Caco-2 (cell line): ENCODE results near the gene PARVB. TPM values are rescaled to one million over a fixed set of nuclear protein-coding genes. Genes with fewer than 3 reads are reported as not detected.

Source experiments
- BruUV-seq: library from RNA; stranded (reverse); fragments of 400-500 nt; replicated peaks from 2 replicates; lab custom pipeline; 2021; lab: Mats Ljungman, UMichigan
- CTCF ChIA-PET: fragments of 300-600 bp; sonication (Branson Sonifier 250); formaldehyde crosslinking; loops from one replicate; lab custom pipeline; 2022; ENCODE audit warnings: antibody characterized with exemption; lab: Charles Lee
- POLR2A ChIA-PET: fragments of 300-600 bp; sonication (Branson Sonifier 250); formaldehyde crosslinking; loops from one replicate; lab custom pipeline; 2022; ENCODE audit warnings: antibody characterized with exemption; lab: Charles Lee
- DNase-seq, 2 experiments: peaks; one replicate each; pipeline versions ENCODE4 v3.0.0 to v3.0.0-alpha.2; 2020 to 2022
- H3K27me3 ChIP-seq: replicated peaks from 2 replicates; pipeline ENCODE4 v1.6.0; 2011; ENCODE audit warnings: low read length; ENCODE audit not compliant: control insufficient read depth, insufficient read depth
- H3K36me3 ChIP-seq: 2 replicates; pipeline ENCODE4 v1.5.1; 2011; ENCODE audit warnings: low read length; ENCODE audit not compliant: control insufficient read depth, insufficient read depth
- H3K4me1 ChIP-seq: fragments of 250-450 bp; sonication (Bioruptor Pico); 2 replicates; pipeline ENCODE4 v1.5.1; 2020; ENCODE audit warnings: mild to moderate bottlenecking
- H3K4me3 ChIP-seq: 2 replicates; pipeline ENCODE4 v1.5.1; 2011; ENCODE audit warnings: low read depth, mild to moderate bottlenecking, control low read depth, low read length
- H3K9me3 ChIP-seq: fragments of 250-450 bp; sonication (Bioruptor Pico); 2 replicates; pipeline ENCODE4 v1.5.1; 2020; ENCODE audit warnings: mild to moderate bottlenecking, moderate library complexity
- H3K27ac Mint-ChIP-seq: one replicate; pipeline ENCODE4 v1.8.0; 2022; ENCODE audit warnings: mixed read lengths; ENCODE audit not compliant: unreplicated experiment
- H3K27me3 Mint-ChIP-seq: one replicate; pipeline ENCODE4 v1.8.0; 2022; ENCODE audit warnings: mixed read lengths; ENCODE audit not compliant: insufficient read depth, unreplicated experiment
- H3K36me3 Mint-ChIP-seq: one replicate; pipeline ENCODE4 v1.8.0; 2022; ENCODE audit warnings: mild to moderate bottlenecking, mixed read lengths; ENCODE audit not compliant: insufficient read depth, unreplicated experiment
- H3K4me1 Mint-ChIP-seq: one replicate; pipeline ENCODE4 v1.8.0; 2022; ENCODE audit warnings: low read depth, mixed read lengths; ENCODE audit not compliant: unreplicated experiment
- H3K4me3 Mint-ChIP-seq: one replicate; pipeline ENCODE4 v1.8.0; 2022; ENCODE audit warnings: mild to moderate bottlenecking, moderate library complexity, mixed read lengths; ENCODE audit not compliant: unreplicated experiment
- H3K9me3 Mint-ChIP-seq: one replicate; pipeline ENCODE4 v1.8.0; 2022; ENCODE audit warnings: mixed read lengths; ENCODE audit not compliant: unreplicated experiment
- CTCF ChIP-seq, 2 experiments: fragments of 200-600 bp in 1 of 2; IDR thresholded peaks; 1 replicate in 1 of 2; 2 replicates in 1 of 2; pipeline versions ENCODE4 v1.5.1 to v1.8.0; 2011 to 2022; ENCODE audit warnings: antibody characterized with exemption in 1 of 2, control low read depth in 1 of 2, inconsistent platforms in 1 of 2, low read depth in 1 of 2, low read length in 1 of 2, mild to moderate bottlenecking in 1 of 2, moderate library complexity in 1 of 2; ENCODE audit not compliant: insufficient read depth in 1 of 2, severe bottlenecking in 1 of 2, unreplicated experiment in 1 of 2
- intact Hi-C: fragments of 100-400 bp; cut with micrococcal nuclease; formaldehyde crosslinking; loops from one replicate; pipeline ENCODE4 v1.10.0; 2022; ENCODE audit not compliant: unreplicated experiment
- total RNA-seq: library from RNA; stranded (reverse); gene quantifications from 2 replicates; pipeline ENCODE4 v1.2.3, GENCODE V29; 2022

PARVB gene
- total RNA-seq, 1 experiment from 2014 or later = 28.8 TPM

GRCh38 chr22:44166498-44167276, 142.6 kb downstream of the PARVB start:
- H3K36me3 ChIP-seq = no peaks in the 10 kb centered on the region
- no peaks in the 10 kb centered on the region for H3K27me3 Mint-ChIP-seq
- no peaks in the 10 kb centered on the region for H3K9me3 ChIP-seq
- H3K4me1 ChIP-seq = no peaks in the 10 kb centered on the region
- ChIA-PET CTCF (no interaction called here), POLR2A (interaction anchor here (0.7 kb wide), 1 partner anchor 25 kb away, joined by 8 read pairs; no protein-coding TSS in a partner anchor)
- H3K4me1 Mint-ChIP-seq = no peaks in the 10 kb centered on the region
- H3K27me3 ChIP-seq = no peaks in the 10 kb centered on the region
- H3K9me3 Mint-ChIP-seq = no peaks in the 10 kb centered on the region
- no peak overlapping the region for H3K27ac Mint-ChIP-seq
- no peak overlapping the region for H3K4me3 Mint-ChIP-seq
- intact Hi-C loops = no loop called here
- no peaks in the 10 kb centered on the region for H3K36me3 Mint-ChIP-seq
- no peak overlapping the region for H3K4me3 ChIP-seq
- no peak for TF ChIP-seq CTCF (IDR thresholded peaks at IDR 0.05; ENCODE audit: insufficient read depth in 1 of 2, low read depth in 1 of 2, low read length in 1 of 2, severe bottlenecking in 1 of 2, unreplicated experiment in 1 of 2)
- no peak for DNase-seq
- BruUV-seq = no TSS peak

DNA sequence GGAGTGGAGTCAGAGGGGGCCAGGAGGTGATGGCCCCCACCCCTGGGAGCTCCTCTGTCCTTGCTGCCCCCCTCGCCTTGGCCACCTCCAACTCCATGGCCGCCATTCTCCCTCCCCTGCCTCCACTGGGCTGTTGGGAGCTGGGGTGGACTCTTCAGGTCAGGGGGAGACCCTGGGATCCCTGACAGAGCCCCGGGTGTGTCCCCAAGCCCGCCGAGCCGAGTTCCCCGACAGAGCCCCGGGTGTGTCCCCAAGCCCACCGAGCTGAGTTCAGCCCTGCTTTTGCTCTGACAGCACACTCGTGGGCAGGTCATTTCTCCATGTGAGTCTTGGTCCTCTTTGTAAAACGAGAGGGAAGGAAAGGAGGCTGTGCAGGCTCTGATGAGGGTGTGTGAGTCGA, 143.4 kb downstream of the PARVB start:
- Mint-ChIP-seq H3K36me3 (no peaks in the 10 kb centered on the region), H3K9me3 (no peaks in the 10 kb centered on the region), H3K27me3 (no peaks in the 10 kb centered on the region), H3K4me1 (no peaks in the 10 kb centered on the region), H3K4me3 (no peak overlapping the region), H3K27ac (no peak overlapping the region)
- no peak for TF ChIP-seq CTCF (IDR thresholded peaks at IDR 0.05; ENCODE audit: insufficient read depth in 1 of 2, low read depth in 1 of 2, low read length in 1 of 2, severe bottlenecking in 1 of 2, unreplicated experiment in 1 of 2)
- DNase-seq = no peak
- no peaks in the 10 kb centered on the region for H3K36me3 ChIP-seq
- no TSS peak for BruUV-seq
- H3K4me3 ChIP-seq = no peak overlapping the region
- POLR2A ChIA-PET = no interaction called here
- intact Hi-C loops = no loop called here
- CTCF ChIA-PET = no interaction called here
- no peaks in the 10 kb centered on the region for H3K9me3 ChIP-seq
- H3K27me3 ChIP-seq = no peaks in the 10 kb centered on the region
- no peaks in the 10 kb centered on the region for H3K4me1 ChIP-seq

- H3K27ac Mint-ChIP-seq = no peak overlapping the region
- Histone ChIP-seq H3K27me3 (no peaks in the 10 kb centered on the region), H3K36me3 (no peaks in the 10 kb centered on the region), H3K9me3 (no peaks in the 10 kb centered on the region), H3K4me3 (no peak overlapping the region), H3K4me1 (no peaks in the 10 kb centered on the region)
- CTCF ChIA-PET = no interaction called here
- intact Hi-C loops = no loop called here
- BruUV-seq = no TSS peak
- TF ChIP-seq CTCF (IDR thresholded peaks at IDR 0.05; ENCODE audit: insufficient read depth in 1 of 2, low read depth in 1 of 2, low read length in 1 of 2, severe bottlenecking in 1 of 2, unreplicated experiment in 1 of 2) = no peak
- no peak for DNase-seq
- no peaks in the 10 kb centered on the region for H3K36me3 Mint-ChIP-seq
- H3K4me3 Mint-ChIP-seq = no peak overlapping the region
- POLR2A ChIA-PET = no interaction called here
- no peaks in the 10 kb centered on the region for H3K27me3 Mint-ChIP-seq
- no peaks in the 10 kb centered on the region for H3K9me3 Mint-ChIP-seq
- H3K4me1 Mint-ChIP-seq = no peaks in the 10 kb centered on the region
These were observed 144.1 kb downstream of the PARVB start for GRCh38 chr22:44168206-44168605.
